HUDEP-2 (cell line): Measurements from ENCODE around the gene TNRC6C.
"Not testable (repeated sequence)": the region's sequence is repeated elsewhere in the genome, so short reads cannot be mapped to it uniquely, and the experiment has no call there.

Experiments used
- DNase-seq, 76 experiments: peaks; one replicate each; lab custom pipeline; 2025; ENCODE audit not compliant: unreplicated experiment in 76 of 76; lab: John Stamatoyannopoulos, UW

Gene TNRC6C

DNA sequence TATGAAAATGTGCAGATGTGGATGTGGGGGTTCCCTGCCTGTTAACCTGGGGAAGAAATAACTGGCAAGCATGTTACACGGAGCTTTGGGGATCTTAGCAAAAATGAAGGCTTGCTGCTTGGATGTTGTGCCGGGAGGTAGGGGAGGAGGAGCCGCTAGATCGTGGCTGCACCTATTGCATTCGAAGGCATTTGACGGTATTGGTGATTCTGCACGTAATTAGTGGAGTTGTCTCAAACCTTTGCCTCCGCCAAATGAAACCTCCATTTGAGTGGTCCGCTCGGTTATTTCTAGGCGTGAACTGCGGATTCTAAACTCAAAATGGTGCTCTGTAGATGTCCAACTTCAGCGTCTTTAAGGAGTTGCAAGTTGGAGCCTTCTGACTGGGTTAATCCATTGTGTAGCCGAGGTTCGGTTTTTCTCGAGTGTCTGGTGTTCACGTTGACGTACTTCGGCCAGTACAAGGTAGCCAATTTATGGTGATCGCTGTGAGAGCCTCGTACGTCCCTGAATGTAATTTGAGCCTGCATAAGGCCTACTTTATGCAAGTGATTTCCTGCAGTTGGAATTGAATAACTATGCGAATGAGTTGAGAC is 1.5 kb downstream of the TNRC6C start:
- no peak for DNase-seq

DNA sequence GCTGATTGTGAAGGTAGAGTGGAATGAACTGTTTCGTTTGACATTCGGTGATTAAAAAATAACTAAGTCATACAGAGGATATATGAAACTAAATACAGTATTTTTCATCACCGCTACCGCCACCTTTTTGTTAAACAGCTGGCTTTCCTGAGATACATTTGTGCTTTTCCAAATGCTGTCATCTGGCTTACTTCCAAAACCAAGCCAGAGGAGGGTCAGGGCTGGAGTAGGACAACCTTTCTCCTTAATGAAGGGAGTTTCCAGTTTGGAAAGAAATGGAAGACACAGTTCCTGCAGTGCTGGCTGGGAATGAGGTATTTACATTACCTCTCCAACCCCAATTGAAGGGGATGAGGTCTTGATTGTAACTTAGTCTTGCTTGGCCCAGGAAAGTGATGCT is 3.2 kb downstream of the TNRC6C start:
- DNase-seq = no peak

DNA sequence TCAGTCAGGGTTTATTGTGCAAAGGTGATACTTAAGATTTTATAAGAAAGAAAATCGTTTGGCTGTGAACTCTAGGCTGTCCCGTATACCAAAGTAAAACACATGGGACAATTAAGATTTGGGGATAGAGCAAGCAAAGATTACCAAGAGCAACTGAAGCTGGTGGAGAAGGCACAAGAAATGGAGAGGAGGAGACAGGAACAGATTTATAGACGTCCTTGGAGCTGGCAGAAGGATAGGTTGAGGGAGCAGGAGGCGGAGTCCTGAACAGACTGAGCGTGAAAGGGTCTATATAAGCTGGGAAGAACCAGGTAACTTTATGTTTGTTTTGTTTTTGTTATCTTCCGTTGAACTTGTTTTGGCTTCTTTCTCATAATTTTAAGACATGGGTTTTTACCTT is 3.8 kb downstream of the TNRC6C start:
- DNase-seq = no peak

- DNase-seq = peak in 66 of 76 experiments; percentile 9 to 81 (median 52)
These were observed 4.9 kb downstream of the TNRC6C start for GRCh38 chr17:77963441-77963840.

- no peak for DNase-seq
These were observed 6.8 kb downstream of the TNRC6C start for GRCh38 chr17:77965352-77965751.

GRCh38 chr17:77966476-77966875 is 8.0 kb downstream of the TNRC6C start:
- DNase-seq = no peak

GRCh38 chr17:77968788-77969187 is 10.3 kb downstream of the TNRC6C start:
- no peak for DNase-seq

- DNase-seq = not testable (repeated sequence)
These were observed 13.8 kb downstream of the TNRC6C start for GRCh38 chr17:77972271-77972670.

DNA sequence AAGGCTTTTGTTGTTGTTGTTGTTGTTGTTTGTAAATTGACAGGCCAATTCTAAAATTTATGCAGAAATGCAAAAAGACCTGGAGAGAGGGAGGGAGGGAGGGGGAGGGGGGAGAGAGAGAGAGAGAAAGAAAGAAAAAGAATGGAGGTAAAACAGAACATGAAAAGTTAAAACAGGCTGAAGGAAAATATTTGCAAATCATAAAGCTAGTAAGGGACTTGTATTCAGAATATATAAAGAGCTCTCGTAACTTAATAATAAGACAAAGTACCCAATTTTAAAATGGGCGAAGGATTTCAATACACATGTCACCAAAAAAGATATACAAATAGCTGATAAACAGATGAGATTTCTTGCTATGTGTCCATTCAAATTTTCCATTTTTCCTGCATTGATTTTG is 15.4 kb downstream of the TNRC6C start:
- DNase-seq = no peak

DNA sequence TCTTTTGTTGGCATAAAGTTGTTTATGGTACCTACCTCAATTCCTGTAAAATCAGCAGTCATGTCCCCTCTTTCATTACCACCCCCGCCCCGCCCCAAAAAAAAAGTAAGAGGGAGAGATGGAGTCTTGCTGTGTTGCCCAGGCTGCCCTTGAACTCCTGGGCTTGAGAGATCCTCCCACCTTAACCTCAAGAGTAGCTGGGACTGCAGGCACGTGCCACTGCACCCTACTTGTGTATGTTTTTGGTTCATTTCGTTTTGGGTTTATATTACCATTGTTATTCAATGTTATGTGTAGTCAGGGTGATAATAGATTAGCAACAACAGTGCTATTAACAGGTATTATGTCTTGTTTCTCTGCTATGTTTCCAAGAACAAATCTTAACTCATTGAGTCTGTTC is 15.9 kb downstream of the TNRC6C start:
- no peak for DNase-seq

DNA sequence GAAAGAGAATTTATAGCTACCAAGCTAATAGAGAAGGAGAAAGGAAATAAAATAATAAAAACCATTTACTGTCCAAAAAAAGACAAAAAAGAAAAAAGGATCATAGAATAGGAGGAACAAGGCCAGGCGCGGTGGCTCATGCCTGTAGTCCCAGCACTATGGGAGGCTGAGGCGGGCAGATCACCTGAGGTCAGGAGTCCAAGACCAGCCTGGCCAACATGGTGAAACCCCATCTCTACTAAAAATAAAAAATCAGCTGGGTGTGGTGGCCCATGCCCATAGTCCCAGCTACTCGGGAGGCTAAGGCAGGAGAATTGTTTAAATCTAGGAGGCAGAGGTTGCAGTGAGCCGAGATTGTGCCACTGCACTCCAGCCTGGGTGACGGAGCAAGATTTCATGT is 23.9 kb downstream of the TNRC6C start:
- DNase-seq = not testable (repeated sequence)

- DNase-seq = no peak
These were observed 31.8 kb downstream of the TNRC6C start for GRCh38 chr17:77990301-77990700.

- DNase-seq = not testable (repeated sequence)
These were observed 35.2 kb downstream of the TNRC6C start for GRCh38 chr17:77993735-77994134.

DNA sequence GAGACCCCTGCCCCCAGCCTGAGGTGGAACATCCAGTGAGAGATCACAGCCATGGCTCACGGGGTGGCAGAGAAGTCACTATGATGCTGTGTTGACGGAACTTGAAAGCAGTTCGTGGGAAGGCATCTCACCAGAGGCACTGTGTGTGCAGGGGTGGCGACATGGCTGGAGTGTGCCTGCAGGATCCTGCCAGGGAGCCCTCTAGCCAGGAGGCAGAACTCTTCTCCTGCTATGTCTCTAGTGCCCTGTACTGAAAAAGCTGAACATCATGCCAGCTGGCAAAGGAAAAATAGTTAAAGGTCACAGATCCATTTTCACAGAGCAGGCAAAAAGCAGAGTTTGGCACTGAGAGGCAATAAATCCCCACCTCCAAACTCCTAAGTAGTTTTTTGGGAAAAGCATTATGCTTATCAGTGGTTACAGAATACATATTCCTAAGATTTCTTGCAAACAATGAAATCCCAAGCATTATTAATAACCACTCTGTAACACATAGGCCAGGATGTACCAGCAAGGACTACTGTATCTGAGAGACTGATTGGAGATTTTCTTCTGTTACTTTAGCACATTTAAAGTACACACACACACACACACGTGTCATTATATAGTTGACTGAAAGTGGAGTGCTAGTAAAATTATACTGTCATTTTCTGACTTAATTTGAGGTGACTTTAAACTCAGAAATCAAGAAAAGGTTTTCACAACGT is 36.8 kb downstream of the TNRC6C start:
- no peak for DNase-seq

GRCh38 chr17:77996256-77996655 is 37.8 kb downstream of the TNRC6C start:
- DNase-seq = no peak

DNA sequence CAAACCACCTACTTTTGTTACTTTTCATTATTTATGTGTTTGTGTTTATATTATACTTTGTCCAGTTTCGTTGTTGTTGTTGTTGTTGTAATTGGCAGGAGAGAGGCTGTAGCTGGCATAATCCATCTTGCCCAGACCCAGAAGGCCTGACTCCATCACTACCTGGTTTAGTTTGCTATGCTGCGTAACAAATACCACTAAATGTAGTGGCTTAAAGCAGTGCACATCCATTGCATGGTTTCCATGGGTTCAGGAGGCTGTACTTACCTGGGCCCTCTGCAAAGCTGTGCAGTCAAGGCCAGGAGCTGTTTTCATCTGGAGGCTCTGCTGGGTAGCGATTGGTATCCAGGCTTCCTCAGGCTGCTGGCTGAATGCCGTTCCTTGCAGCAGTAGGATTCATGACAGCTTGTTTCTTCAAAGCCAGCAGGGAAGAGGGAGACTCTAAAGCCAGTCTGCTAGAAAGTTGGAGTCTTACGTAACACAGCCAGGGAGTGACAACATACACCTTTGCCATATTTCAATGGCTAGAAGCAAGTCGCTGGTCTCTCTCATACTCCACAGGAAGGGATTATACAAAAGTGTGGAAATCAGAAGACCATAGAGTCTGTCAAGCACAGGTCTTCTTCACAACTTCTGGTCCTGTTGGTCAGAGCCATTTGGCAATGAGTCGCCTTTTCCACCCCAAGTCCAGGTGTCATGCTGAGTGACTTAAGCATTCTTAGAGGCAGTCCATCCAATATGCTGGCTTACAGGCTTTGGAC is 41.1 kb downstream of the TNRC6C start:
- no peak for DNase-seq

DNA sequence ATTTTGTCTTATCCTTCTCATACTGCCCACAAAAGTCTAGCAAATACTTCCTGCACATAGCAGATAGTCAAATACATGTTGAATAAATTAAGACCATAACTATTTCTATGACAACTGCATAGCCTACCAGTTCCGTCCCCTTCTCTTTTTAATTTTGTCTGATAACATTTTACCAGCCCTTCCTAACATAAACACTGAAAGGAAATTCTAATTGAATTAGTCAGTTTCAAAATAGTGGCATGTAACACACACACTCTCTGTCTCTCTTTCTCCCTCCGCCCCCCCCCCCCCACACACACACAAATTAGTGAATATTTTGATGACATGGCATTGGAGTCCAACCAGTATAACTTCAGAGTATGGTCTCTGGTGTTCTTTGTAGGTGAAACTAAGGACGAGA is 41.8 kb downstream of the TNRC6C start:
- DNase-seq = no peak

DNA sequence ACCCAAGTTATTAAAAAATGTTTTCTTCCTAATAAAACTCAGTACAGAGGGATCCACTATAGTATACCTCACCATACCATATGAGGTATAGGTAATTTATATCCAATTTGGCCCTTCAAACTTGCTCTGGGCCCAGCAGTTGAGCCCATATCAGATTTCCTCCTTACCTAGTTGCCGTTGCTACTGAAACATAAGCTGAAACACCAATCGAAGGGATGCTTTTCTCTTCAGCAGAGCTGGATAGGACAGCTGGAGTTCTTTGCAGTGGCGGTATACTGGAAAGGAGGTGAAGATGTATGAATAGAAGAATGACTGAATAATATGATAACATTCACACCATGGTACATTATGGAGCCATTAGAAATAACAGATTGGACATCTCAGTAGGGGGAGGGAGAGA is 42.7 kb downstream of the TNRC6C start:
- DNase-seq = no peak

DNA sequence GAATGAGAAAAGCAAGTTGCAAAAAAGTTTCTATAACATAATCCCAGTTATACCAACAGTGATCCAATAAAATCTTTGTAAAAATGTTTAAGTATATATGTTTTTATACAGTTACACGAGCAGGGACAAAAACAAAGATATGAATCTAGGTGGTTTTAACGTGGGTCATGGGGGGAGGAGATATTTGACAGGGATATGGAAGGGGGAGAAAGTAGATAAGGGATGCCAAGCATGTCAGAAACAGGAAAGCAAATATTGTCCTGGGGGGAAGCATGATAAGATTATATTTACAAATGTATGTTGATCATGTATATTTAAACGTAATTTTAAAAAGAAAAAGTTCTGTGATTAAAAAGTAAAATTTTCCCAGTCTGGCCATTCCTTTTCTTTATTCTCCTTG is 43.1 kb downstream of the TNRC6C start:
- no peak for DNase-seq

DNA sequence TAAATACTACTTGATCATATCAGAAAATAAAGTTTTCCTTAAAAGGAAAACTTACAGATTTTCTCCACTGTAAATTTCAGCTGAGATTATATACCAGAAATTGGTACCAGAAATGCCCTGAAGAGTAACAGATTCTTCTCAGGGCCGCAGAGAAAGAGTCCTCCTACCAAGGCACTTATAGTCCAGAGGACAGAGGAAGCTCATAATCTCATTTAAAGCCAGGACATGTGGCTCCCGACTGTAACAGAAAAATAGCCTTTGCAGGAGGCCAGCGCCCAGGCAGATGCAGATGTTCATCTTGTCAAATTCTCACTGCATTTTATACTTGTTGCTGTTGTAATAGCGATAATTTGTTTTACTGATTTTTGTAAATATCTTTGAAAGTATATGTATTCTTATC is 43.7 kb downstream of the TNRC6C start:
- no peak for DNase-seq

GRCh38 chr17:78005452-78006171 is 47.1 kb downstream of the TNRC6C start:
- no peak for DNase-seq
